Smooth muscle cell (in vitro differentiated cells): ENCODE measurements around the gene SLC46A1. TPM values are rescaled to one million over a fixed set of nuclear protein-coding genes. Genes with fewer than 3 reads are reported as not detected.

Experiments used
- DNase-seq: peaks from one replicate; lab custom pipeline; 2025; ENCODE audit not compliant: unreplicated experiment; lab: John Stamatoyannopoulos, UW
- H2AFZ ChIP-seq: fragments of 200-600 bp; sonication (generic); 2 replicates; pipeline ENCODE4 v1.6.0; 2016; ENCODE audit warnings: antibody characterized with exemption, low read depth, mild to moderate bottlenecking
- H3F3A ChIP-seq: fragments of 200-600 bp; sonication (generic); 2 replicates; pipeline ENCODE4 v1.6.0; 2017; ENCODE audit warnings: antibody characterized with exemption, low read depth
- H3K27ac ChIP-seq: fragments of 200-600 bp; sonication (generic); 2 replicates; pipeline ENCODE4 v1.5.1; 2016; ENCODE audit warnings: low read depth, mild to moderate bottlenecking
- H3K27me3 ChIP-seq: fragments of 200-600 bp; sonication (generic); 2 replicates; pipeline ENCODE4 v1.6.1; 2016; ENCODE audit warnings: low read depth, mild to moderate bottlenecking
- H3K36me3 ChIP-seq: fragments of 200-600 bp; sonication (generic); 2 replicates; pipeline ENCODE4 v1.5.1; 2016; ENCODE audit warnings: low read depth
- H3K4me1 ChIP-seq: fragments of 200-600 bp; sonication (generic); 2 replicates; pipeline ENCODE4 v1.5.1; 2016; ENCODE audit warnings: low read depth
- H3K4me2 ChIP-seq: fragments of 200-600 bp; sonication (generic); 2 replicates; pipeline ENCODE4 v1.6.0; 2016; ENCODE audit warnings: mild to moderate bottlenecking
- H3K4me3 ChIP-seq: fragments of 200-600 bp; sonication (generic); 2 replicates; pipeline ENCODE4 v1.5.1; 2016; ENCODE audit warnings: mild to moderate bottlenecking
- H3K79me2 ChIP-seq: fragments of 200-600 bp; sonication (generic); 2 replicates; pipeline ENCODE4 v1.6.0; 2016; ENCODE audit warnings: low read depth, mild to moderate bottlenecking
- H3K9ac ChIP-seq: fragments of 200-600 bp; sonication (generic); 2 replicates; pipeline ENCODE4 v1.6.0; 2016; ENCODE audit warnings: low read depth
- H3K9me3 ChIP-seq: fragments of 200-600 bp; sonication (generic); replicated peaks from 2 replicates; pipeline ENCODE4 v1.5.1; 2016; ENCODE audit warnings: low read depth
- H4K20me1 ChIP-seq: fragments of 200-600 bp; sonication (generic); 2 replicates; pipeline ENCODE4 v1.6.0; 2016; ENCODE audit warnings: low read depth
- CTCF ChIP-seq: fragments of 200-600 bp; sonication (generic); IDR thresholded peaks from 2 replicates; pipeline ENCODE4 v1.5.1; 2017; ENCODE audit warnings: borderline replicate concordance, mild to moderate bottlenecking, antibody characterized with exemption; ENCODE audit not compliant: insufficient read depth, poor library complexity, severe bottlenecking
- WGBS: methylation state at CpG from one replicate; pipeline ENCODE4 v1.1.7; 2016; ENCODE audit warnings: low lambda C conversion rate; 5-methylcytosine and 5-hydroxymethylcytosine counted together
- polyA plus RNA-seq: library from polyadenylated mRNA; unstranded; fragments of >200 nt; fragmentation: Nextera tagmentation; extraction: Ambion mirVana; gene quantifications from 2 replicates; pipeline ENCODE4 v1.2.1, GENCODE V29; 2016
- total RNA-seq: library from RNA; depleted of rRNA; stranded (reverse); fragments of >200 nt; gene quantifications from 2 replicates; pipeline ENCODE4 v1.2.3, GENCODE V29; 2014

Gene SLC46A1
- total and polyA plus RNA-seq, 2 experiments from 2014 or later, result 7.0 to 20.9 TPM

- Histone ChIP-seq H3K4me3 (no peak overlapping the region), H2AFZ (no peak overlapping the region), H3F3A (peaks cover 7% of the 10 kb centered on the region), H3K9me3 (no peaks in the 10 kb centered on the region), H3K27me3 (no peaks in the 10 kb centered on the region), H3K4me2 (no peak overlapping the region), H3K79me2 (no peaks in the 10 kb centered on the region), H4K20me1 (peaks cover 4% of the 10 kb centered on the region), H3K4me1 (no peaks in the 10 kb centered on the region), H3K27ac (no peak overlapping the region), H3K9ac (no peak overlapping the region), H3K36me3 (peaks cover 8% of the 10 kb centered on the region)
- TF ChIP-seq CTCF, result no peak
- DNase-seq, result no peak
- 87% methylated on average over 1 of the region's 1 CpG for WGBS
These were observed 15.0 kb downstream of the SLC46A1 start for GRCh38 chr17:28390984-28391383.

- TF ChIP-seq CTCF, result no peak
- Histone ChIP-seq H3K27me3 (no peaks in the 10 kb centered on the region), H3K27ac (no peak overlapping the region), H3K79me2 (no peaks in the 10 kb centered on the region), H3K4me1 (no peaks in the 10 kb centered on the region), H3K4me2 (no peak overlapping the region), H3K9me3 (no peaks in the 10 kb centered on the region), H3K4me3 (no peak overlapping the region), H3K36me3 (peaks cover 8% of the 10 kb centered on the region), H2AFZ (no peak overlapping the region), H3F3A (peaks cover 7% of the 10 kb centered on the region), H3K9ac (no peak overlapping the region), H4K20me1 (peaks cover 7% of the 10 kb centered on the region)
- 83% methylated on average over 2 of the region's 2 CpGs for WGBS
- no peak for DNase-seq
These were observed 15.4 kb downstream of the SLC46A1 start for GRCh38 chr17:28390563-28390962.

- TF ChIP-seq CTCF, result no peak
- Histone ChIP-seq H3K4me1 (no peaks in the 10 kb centered on the region), H3K79me2 (no peaks in the 10 kb centered on the region), H3K36me3 (peaks cover 8% of the 10 kb centered on the region), H3K27ac (no peak overlapping the region), H3K9ac (no peak overlapping the region), H3K4me2 (no peak overlapping the region), H3K4me3 (no peak overlapping the region), H3K9me3 (no peaks in the 10 kb centered on the region), H3F3A (peaks cover 7% of the 10 kb centered on the region), H4K20me1 (peaks cover 7% of the 10 kb centered on the region), H2AFZ (no peak overlapping the region), H3K27me3 (no peaks in the 10 kb centered on the region)
- DNase-seq, result no peak
- 35% methylated on average over 1 of the region's 1 CpG for WGBS
These were observed 15.9 kb downstream of the SLC46A1 start for GRCh38 chr17:28390141-28390540.

- H3K4me2 ChIP-seq, result no peak overlapping the region
- H3K27ac ChIP-seq, result no peak overlapping the region
- no peak overlapping the region for H2AFZ ChIP-seq
- TF ChIP-seq CTCF, result no peak
- no peak overlapping the region for H3K9ac ChIP-seq
- H3K36me3 ChIP-seq, result peaks cover 8% of the 10 kb centered on the region
- H3K79me2 ChIP-seq, result no peaks in the 10 kb centered on the region
- peaks cover 13% of the 10 kb centered on the region for H3K27me3 ChIP-seq
- WGBS, result 92% methylated on average over 11 of the region's 11 CpGs
- H3K4me3 ChIP-seq, result no peak overlapping the region
- no peak for DNase-seq
- H3F3A ChIP-seq, result peaks cover 7% of the 10 kb centered on the region
- no peaks in the 10 kb centered on the region for H3K9me3 ChIP-seq
- H3K4me1 ChIP-seq, result no peaks in the 10 kb centered on the region
- peaks cover 18% of the 10 kb centered on the region for H4K20me1 ChIP-seq
These were observed 17.9 kb downstream of the SLC46A1 start for GRCh38 chr17:28388106-28388505.
